Measurements from ENCODE around the gene G2E3.
"Not testable (repeated sequence)": the region's sequence is repeated elsewhere in the genome, so short reads cannot be mapped to it uniquely, and the experiment has no call there.

Gene G2E3

DNA sequence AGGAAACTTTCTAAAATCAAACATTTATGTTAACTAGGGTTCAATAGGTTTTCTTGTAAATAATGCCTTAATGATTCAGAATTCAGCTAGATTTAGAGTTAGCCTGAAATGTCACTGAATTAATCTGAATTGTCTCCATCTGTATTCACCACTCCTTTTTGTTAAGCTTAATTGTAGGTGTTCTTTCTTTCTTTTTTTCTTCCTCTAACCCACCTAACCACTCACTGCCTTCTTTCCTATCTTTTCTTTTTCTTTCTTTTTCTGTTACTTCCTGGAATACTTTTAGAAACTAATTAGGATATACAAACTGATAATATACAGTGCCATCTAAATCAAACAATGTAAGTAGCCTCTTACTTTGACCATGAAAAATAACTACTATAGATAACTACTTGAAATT is 29.9 kb downstream of the G2E3 start:
- TF ChIP-seq, protein P1, sequence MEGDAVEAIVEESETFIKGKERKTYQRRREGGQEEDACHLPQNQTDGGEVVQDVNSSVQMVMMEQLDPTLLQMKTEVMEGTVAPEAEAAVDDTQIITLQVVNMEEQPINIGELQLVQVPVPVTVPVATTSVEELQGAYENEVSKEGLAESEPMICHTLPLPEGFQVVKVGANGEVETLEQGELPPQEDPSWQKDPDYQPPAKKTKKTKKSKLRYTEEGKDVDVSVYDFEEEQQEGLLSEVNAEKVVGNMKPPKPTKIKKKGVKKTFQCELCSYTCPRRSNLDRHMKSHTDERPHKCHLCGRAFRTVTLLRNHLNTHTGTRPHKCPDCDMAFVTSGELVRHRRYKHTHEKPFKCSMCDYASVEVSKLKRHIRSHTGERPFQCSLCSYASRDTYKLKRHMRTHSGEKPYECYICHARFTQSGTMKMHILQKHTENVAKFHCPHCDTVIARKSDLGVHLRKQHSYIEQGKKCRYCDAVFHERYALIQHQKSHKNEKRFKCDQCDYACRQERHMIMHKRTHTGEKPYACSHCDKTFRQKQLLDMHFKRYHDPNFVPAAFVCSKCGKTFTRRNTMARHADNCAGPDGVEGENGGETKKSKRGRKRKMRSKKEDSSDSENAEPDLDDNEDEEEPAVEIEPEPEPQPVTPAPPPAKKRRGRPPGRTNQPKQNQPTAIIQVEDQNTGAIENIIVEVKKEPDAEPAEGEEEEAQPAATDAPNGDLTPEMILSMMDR (IDR thresholded peaks at IDR 0.05; ENCODE audit: insufficient read depth, low read length, missing control alignments), result no peak
- DNase-seq (ENCODE audit: low read depth, low spot score), result no peak
- ChIA-PET CTCF (interaction anchor here (1.3 kb wide), 1 partner anchor 21 kb away, joined by 3 read pairs; no protein-coding TSS in a partner anchor), POLR2A (no interaction called here)
- H3K4me3 ChIP-seq (ENCODE audit: low read depth, low read length), result no peak overlapping the region

DNA sequence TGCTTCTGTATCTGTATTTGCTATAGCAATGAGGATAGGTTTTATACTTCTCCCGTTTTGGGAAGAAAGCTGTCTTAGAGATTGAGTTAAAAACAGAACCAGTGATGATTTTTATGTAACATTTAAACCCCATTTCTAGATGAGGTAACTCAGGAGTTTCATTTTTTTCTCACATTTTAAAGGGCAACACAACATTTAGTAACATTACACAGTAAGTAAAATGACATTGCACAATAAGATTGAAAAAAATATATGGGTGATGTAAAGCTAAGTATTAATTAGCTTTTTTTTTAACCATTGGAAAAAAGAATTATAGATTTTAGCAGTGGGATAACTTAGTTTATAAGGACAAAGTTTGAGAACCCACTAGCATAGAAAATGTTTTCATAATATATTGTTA is 38.0 kb downstream of the G2E3 start:
- POLR2A ChIA-PET, result no interaction called here
- TF ChIP-seq, protein P1 (IDR thresholded peaks at IDR 0.05; ENCODE audit: insufficient read depth, low read length, missing control alignments), result no peak
- no peak overlapping the region for H3K4me3 ChIP-seq (ENCODE audit: low read depth, low read length)
- no peak for DNase-seq (ENCODE audit: low read depth, low spot score)
- CTCF ChIA-PET, result interaction anchor here (1.1 kb wide), 1 partner anchor 13 kb away, joined by 4 read pairs; no protein-coding TSS in a partner anchor

DNA sequence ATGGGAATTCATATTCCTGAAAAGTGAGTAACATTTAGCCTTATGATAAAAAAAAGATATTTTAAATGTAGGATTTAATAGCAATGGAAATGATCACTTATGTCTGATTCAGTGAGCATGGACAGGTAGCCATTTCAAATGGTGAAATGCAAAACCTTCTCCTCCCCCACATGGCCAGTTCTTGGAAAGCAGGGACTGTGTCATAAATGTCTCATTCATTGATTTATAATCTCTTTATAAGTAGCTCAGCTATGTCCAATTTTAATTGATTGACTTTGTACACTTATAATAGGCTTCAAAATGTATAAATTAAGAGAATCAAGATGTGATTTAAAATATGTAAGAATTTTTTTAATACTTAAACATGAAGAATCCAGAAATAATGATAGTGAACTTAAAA is 38.5 kb downstream of the G2E3 start:
- CTCF ChIA-PET, result interaction anchor here (1.1 kb wide), 1 partner anchor 12 kb away, joined by 4 read pairs; no protein-coding TSS in a partner anchor
- no peak for DNase-seq (ENCODE audit: low read depth, low spot score)

DNA sequence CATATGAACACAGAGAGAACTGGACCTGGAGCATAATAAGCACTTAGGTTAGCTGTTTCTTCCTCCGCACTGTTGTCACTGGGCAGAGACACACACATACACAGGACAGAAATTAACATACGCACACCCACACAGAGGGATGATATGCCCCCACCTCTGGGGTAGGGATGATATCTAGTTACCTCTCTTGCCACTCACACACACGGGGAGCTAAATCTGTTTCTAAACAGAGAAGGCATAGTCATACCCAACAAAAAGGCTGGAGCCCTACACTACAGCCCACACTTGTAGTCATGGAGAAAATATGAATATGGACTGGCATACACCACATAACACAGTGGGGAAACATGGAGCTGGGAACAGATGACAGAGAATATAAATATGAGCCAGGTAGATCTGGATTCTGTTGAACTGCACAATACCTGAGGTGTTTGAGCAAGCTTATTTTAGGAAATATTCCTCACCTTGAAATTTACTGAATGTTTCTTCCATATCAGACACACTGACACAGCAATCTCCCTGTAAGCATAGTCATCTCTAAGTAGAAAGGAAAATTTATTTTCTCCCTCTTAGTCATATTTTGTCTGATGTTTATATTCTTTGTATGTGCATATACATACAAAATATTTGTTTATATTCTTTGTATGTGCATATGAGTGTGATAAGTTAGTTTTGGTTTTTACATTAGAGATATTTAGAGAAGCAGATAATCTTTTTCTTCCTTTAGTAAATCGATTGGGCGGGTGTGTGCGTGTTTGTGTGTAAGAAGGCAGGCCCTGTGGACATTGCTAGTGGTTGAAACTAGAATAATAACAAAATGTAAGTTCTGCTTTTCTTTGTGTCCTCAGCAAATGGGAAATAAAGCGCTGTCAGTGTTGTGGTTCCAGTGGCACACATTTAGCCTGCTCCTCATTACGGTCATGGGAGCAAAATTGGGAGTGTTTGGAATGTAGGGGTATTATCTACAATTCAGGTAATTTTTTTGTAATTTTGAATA is 42.3 kb downstream of the G2E3 start:
- TF ChIP-seq, protein P1 (IDR thresholded peaks at IDR 0.05; ENCODE audit: insufficient read depth, low read length, missing control alignments), result no peak
- ChIA-PET CTCF (interaction anchor here (0.9 to 2.0 kb wide), 5 partner anchors 9 to 216 kb away, joined by 3 to 9 read pairs (median 3); no protein-coding TSS in a partner anchor), POLR2A (no interaction called here)
- no peak for DNase-seq (ENCODE audit: low read depth, low spot score)
- H3K4me3 ChIP-seq (ENCODE audit: low read depth, low read length), result no peak overlapping the region

More for the DNA sequence above, 38.5 kb downstream of the G2E3 start:
- TF ChIP-seq, protein P1 (IDR thresholded peaks at IDR 0.05; ENCODE audit: insufficient read depth, low read length, missing control alignments), result no peak
- POLR2A ChIA-PET, result no interaction called here
- H3K4me3 ChIP-seq (ENCODE audit: low read depth, low read length), result no peak overlapping the region

DNA sequence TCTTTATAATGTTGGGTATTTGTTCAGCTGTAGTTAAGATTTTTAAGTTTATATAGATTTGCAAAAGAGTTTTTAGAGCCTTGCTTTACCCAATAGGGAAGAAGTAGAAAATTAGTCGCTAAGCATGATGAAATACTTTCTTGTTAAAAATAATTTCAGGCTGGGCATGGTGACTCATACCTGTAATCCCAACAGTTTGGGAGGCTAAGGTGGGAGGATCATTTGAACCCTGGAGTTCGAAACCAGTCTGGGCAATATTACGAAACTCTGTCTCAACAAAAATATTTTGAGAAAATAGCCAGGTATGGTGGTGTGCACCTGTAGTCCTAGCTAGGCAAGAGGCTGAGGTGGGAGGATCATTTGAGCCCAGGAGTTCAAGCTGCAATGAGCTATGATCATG is 44.4 kb downstream of the G2E3 start:
- ChIA-PET POLR2A (no interaction called here), CTCF (no interaction called here)
- TF ChIP-seq, protein P1 (IDR thresholded peaks at IDR 0.05; ENCODE audit: insufficient read depth, low read length, missing control alignments), result no peak

DNA sequence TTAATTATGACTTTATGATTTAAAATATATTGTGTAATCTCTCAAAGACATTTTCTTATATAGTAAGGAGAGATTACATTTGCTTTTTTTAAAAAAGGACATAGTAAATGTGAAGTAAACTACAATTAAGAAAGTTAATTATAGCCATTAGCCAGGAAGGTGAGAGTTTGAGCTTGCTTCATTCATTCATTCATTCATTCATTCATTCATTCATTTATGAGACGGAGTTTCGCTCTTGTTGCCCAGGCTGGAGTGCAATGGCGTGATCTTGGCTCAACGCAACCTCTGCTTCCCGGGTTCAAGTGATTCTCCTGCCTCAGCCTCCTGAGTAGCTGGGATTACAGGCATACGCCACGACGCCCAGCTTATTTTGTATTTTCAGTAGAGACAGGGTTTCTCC is 45.7 kb downstream of the G2E3 start:
- CTCF ChIA-PET, result interaction anchor here (0.6 kb wide), 1 partner anchor 229 kb away, joined by 3 read pairs; no protein-coding TSS in a partner anchor
- H3K4me3 ChIP-seq (ENCODE audit: low read depth, low read length); POLR2A ChIA-PET; DNase-seq (ENCODE audit: low read depth, low spot score): not testable (repeated sequence)

More for the DNA sequence above, 44.4 kb downstream of the G2E3 start:
- no peak overlapping the region for H3K4me3 ChIP-seq (ENCODE audit: low read depth, low read length)
- no peak for DNase-seq (ENCODE audit: low read depth, low spot score)

Measured in AG04449 (cell line).